ENCODE data around the gene ENDOU. TPM values are rescaled to one million over a fixed set of nuclear protein-coding genes. Genes with fewer than 3 reads are reported as not detected.

ENDOU gene
- total and polyA plus RNA-seq, 2 donors (not counting 1 experiment from before 2014, with no cell fraction given) = 0.09 to 0.17 TPM

GRCh38 chr12:47758834-47759690, 33.8 kb upstream of the ENDOU start, which contains the start of gene RAPGEF3:
Gene RAPGEF3 (minus strand): TSS chr12:47758880. CDS start chr12:47758556, 324 bp downstream.
- no peaks in the 10 kb centered on the region for H3K4me1 ChIP-seq (ENCODE audit: control insufficient read depth, extremely low read depth, insufficient read depth, low read length)

DNA sequence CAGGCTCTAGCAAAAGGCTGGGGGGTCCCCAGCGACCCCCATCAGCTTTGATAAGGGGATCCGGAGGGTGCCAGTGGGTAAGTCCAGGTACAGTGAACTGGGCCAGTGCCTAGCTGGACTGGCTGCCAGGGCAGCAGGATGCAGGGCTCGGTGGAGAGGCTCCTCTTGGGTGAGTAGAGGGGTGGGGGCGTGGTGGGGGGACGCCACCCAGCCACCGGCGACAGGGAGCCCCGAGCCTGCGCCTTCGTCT, 33.2 kb upstream of the ENDOU start:
- H3K36me3 ChIP-seq (ENCODE audit: control insufficient read depth, insufficient read depth, low read length) = no peaks in the 10 kb centered on the region

More at GRCh38 chr12:47758834-47759690, 33.8 kb upstream of the ENDOU start, which contains the start of gene RAPGEF3:
- H3K79me2 ChIP-seq (ENCODE audit: control insufficient read depth, insufficient read depth, low read length) = no peaks in the 10 kb centered on the region
- H4K20me1 ChIP-seq (ENCODE audit: control insufficient read depth, extremely low read depth, insufficient read depth, low read length) = no peaks in the 10 kb centered on the region
- H3K9me3 ChIP-seq (ENCODE audit: control insufficient read depth, insufficient read depth, low read depth, low read length) = no peaks in the 10 kb centered on the region
- peak; percentile 68 to 83 for DNase-seq (ENCODE audit: low read depth in 2 of 2)
- H3K36me3 ChIP-seq (ENCODE audit: control insufficient read depth, insufficient read depth, low read length) = no peaks in the 10 kb centered on the region
- peak within 1 kb of the TSS; percentile 73 for H2AFZ ChIP-seq (ENCODE audit: low read length)
- H3K4me2 ChIP-seq (ENCODE audit: extremely low read depth, insufficient read depth, low read length) = peak within 1 kb of the TSS; percentile 79
- peak within 1 kb of the TSS; percentile 72 for H3K27ac ChIP-seq (ENCODE audit: insufficient read depth, low read length)
- no peak for TF ChIP-seq EZH2 (IDR thresholded peaks at IDR 0.05; ENCODE audit: low read length, missing control alignments)
- TF ChIP-seq, protein P1, sequence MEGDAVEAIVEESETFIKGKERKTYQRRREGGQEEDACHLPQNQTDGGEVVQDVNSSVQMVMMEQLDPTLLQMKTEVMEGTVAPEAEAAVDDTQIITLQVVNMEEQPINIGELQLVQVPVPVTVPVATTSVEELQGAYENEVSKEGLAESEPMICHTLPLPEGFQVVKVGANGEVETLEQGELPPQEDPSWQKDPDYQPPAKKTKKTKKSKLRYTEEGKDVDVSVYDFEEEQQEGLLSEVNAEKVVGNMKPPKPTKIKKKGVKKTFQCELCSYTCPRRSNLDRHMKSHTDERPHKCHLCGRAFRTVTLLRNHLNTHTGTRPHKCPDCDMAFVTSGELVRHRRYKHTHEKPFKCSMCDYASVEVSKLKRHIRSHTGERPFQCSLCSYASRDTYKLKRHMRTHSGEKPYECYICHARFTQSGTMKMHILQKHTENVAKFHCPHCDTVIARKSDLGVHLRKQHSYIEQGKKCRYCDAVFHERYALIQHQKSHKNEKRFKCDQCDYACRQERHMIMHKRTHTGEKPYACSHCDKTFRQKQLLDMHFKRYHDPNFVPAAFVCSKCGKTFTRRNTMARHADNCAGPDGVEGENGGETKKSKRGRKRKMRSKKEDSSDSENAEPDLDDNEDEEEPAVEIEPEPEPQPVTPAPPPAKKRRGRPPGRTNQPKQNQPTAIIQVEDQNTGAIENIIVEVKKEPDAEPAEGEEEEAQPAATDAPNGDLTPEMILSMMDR (conservative IDR thresholded peaks at IDR 0.05 in 1 of 2, IDR thresholded peaks at IDR 0.05 in 1 of 2; ENCODE audit: low read depth in 1 of 2, low read length in 2 of 2) = peak; percentile 38 to 54
- peak within 1 kb of the TSS; percentile 69 for H3K9ac ChIP-seq (ENCODE audit: insufficient read depth, low read length)
- H3K4me3 ChIP-seq (replicated peaks in 1 of 4; ENCODE audit: control extremely low read depth in 1 of 4, insufficient read depth in 1 of 4, low read depth in 3 of 4, low read length in 4 of 4) = peak within 1 kb of the TSS; percentile 50 to 73 (median 58)
- H3K27me3 ChIP-seq (ENCODE audit: control insufficient read depth, insufficient read depth, low read length) = no peaks in the 10 kb centered on the region

More for the DNA sequence above, 33.2 kb upstream of the ENDOU start:
- TF ChIP-seq, protein P1 (conservative IDR thresholded peaks at IDR 0.05 in 1 of 2, IDR thresholded peaks at IDR 0.05 in 1 of 2; ENCODE audit: low read depth in 1 of 2, low read length in 2 of 2) = no peak
- TF ChIP-seq EZH2 (IDR thresholded peaks at IDR 0.05; ENCODE audit: low read length, missing control alignments) = no peak
- Histone ChIP-seq H4K20me1 (ENCODE audit: control insufficient read depth, extremely low read depth, insufficient read depth, low read length) (no peaks in the 10 kb centered on the region), H3K79me2 (ENCODE audit: control insufficient read depth, insufficient read depth, low read length) (no peaks in the 10 kb centered on the region), H2AFZ (ENCODE audit: low read length) (peak overlapping the region; percentile 5), H3K27ac (ENCODE audit: insufficient read depth, low read length) (no peak overlapping the region), H3K9ac (ENCODE audit: insufficient read depth, low read length) (no peak overlapping the region), H3K9me3 (ENCODE audit: control insufficient read depth, insufficient read depth, low read depth, low read length) (no peaks in the 10 kb centered on the region), H3K4me2 (ENCODE audit: extremely low read depth, insufficient read depth, low read length) (peak overlapping the region; percentile 79), H3K4me3 (replicated peaks in 1 of 4; ENCODE audit: control extremely low read depth in 1 of 4, insufficient read depth in 1 of 4, low read depth in 3 of 4, low read length in 4 of 4) (peak overlapping the region; percentile 50 to 73 (median 58)), H3K4me1 (ENCODE audit: control insufficient read depth, extremely low read depth, insufficient read depth, low read length) (peaks cover 3% of the 10 kb centered on the region), H3K27me3 (ENCODE audit: control insufficient read depth, insufficient read depth, low read length) (no peaks in the 10 kb centered on the region)
- no peak for DNase-seq (ENCODE audit: low read depth in 2 of 2)
